WTC11 (cell line): ENCODE measurements around the gene EIF4ENIF1. TPM values are rescaled to one million over a fixed set of nuclear protein-coding genes. Genes with fewer than 3 reads are reported as not detected.
"Not testable (repeated sequence)": the region's sequence is repeated elsewhere in the genome, so short reads cannot be mapped to it uniquely, and the experiment has no call there.

Experiments used
- ATAC-seq: fragments of 200-7000 bp; cut with Tn5 transposase; 2 replicates; pipeline ENCODE4 v1.10.0; 2021; ENCODE audit warnings: mild to moderate bottlenecking, moderate library complexity
- CTCF ChIA-PET: fragments of 300-600 bp; sonication (Branson Sonifier 250); formaldehyde crosslinking; loops from one replicate; lab custom pipeline; 2021; ENCODE audit warnings: antibody characterized with exemption; lab: Charles Lee
- POLR2A ChIA-PET: fragments of 350-600 bp; sonication (Branson Sonifier 250); formaldehyde crosslinking; loops from one replicate; lab custom pipeline; 2021; ENCODE audit warnings: antibody characterized with exemption; lab: Charles Lee
- DNase-seq: peaks from one replicate; pipeline ENCODE4 v3.0.0; 2021; ENCODE audit warnings: low spot score
- H3K27ac Mint-ChIP-seq: 2 replicates; pipeline ENCODE4 v1.8.0; 2021; ENCODE audit warnings: mixed read lengths
- H3K27me3 Mint-ChIP-seq: 2 replicates; pipeline ENCODE4 v1.8.0; 2021; ENCODE audit warnings: low read depth, mild to moderate bottlenecking, moderate library complexity, mixed read lengths
- H3K36me3 Mint-ChIP-seq: 2 replicates; pipeline ENCODE4 v1.8.0; 2021; ENCODE audit warnings: mixed read lengths
- H3K4me1 Mint-ChIP-seq: 2 replicates; pipeline ENCODE4 v1.8.0; 2022; ENCODE audit warnings: mixed read lengths
- H3K4me3 Mint-ChIP-seq: 2 replicates; pipeline ENCODE4 v1.8.0; 2021; ENCODE audit warnings: mild to moderate bottlenecking, moderate library complexity, mixed read lengths
- H3K9me3 Mint-ChIP-seq: 2 replicates; pipeline ENCODE4 v1.8.0; 2021; ENCODE audit warnings: mixed read lengths
- ATF1 ChIP-seq: sonication (generic); formaldehyde crosslinking; IDR thresholded peaks from 2 replicates; pipeline ENCODE4 v1.8.1; 2023; ENCODE audit warnings: mild to moderate bottlenecking, moderate library complexity, missing genetic modification reagents
- CREB1 ChIP-seq: sonication (generic); formaldehyde crosslinking; IDR thresholded peaks from 2 replicates; pipeline ENCODE4 v1.8.0; 2023; ENCODE audit warnings: mild to moderate bottlenecking, missing genetic modification reagents
- ESRRA ChIP-seq: sonication (generic); formaldehyde crosslinking; IDR thresholded peaks from 2 replicates; pipeline ENCODE4 v1.8.1; 2022; ENCODE audit warnings: mild to moderate bottlenecking, missing genetic modification reagents, borderline replicate concordance
- GABPB1 ChIP-seq: sonication (generic); formaldehyde crosslinking; IDR thresholded peaks from 2 replicates; pipeline ENCODE4 v1.8.1; 2023; ENCODE audit warnings: mild to moderate bottlenecking, missing genetic modification reagents
- NFATC4 ChIP-seq: fragments of 250-450 bp; sonication (Bioruptor Pico); IDR thresholded peaks from 2 replicates; pipeline ENCODE4 v1.9.0; 2021; ENCODE audit warnings: mild to moderate bottlenecking
- NR3C1 ChIP-seq: sonication (generic); formaldehyde crosslinking; conservative IDR thresholded peaks from 2 replicates; pipeline ENCODE4 v1.8.1; 2023; ENCODE audit warnings: low read depth, mild to moderate bottlenecking, missing genetic modification reagents
- TCF7 ChIP-seq: sonication (generic); formaldehyde crosslinking; IDR thresholded peaks from 2 replicates; pipeline ENCODE4 v1.8.0; 2022; ENCODE audit warnings: mild to moderate bottlenecking, low read depth, missing genetic modification reagents, moderate library complexity
- TEAD1 ChIP-seq: sonication (generic); formaldehyde crosslinking; IDR thresholded peaks from 2 replicates; pipeline ENCODE4 v1.8.0; 2022; ENCODE audit warnings: mild to moderate bottlenecking, missing genetic modification reagents
- TP53 ChIP-seq: sonication (generic); formaldehyde crosslinking; IDR thresholded peaks from 2 replicates; pipeline ENCODE4 v1.8.1; 2023; ENCODE audit warnings: mild to moderate bottlenecking, missing genetic modification reagents
- ZNF121 ChIP-seq: sonication (generic); formaldehyde crosslinking; IDR thresholded peaks from 2 replicates; pipeline ENCODE4 v1.8.0; 2023; ENCODE audit warnings: missing genetic modification reagents
- ZNF232 ChIP-seq: sonication (generic); formaldehyde crosslinking; IDR thresholded peaks from 2 replicates; pipeline ENCODE4 v1.8.0; 2022; ENCODE audit warnings: mild to moderate bottlenecking, missing genetic modification reagents
- ZNF396 ChIP-seq: fragments of 250-450 bp; sonication (Bioruptor Pico); IDR thresholded peaks from 2 replicates; pipeline ENCODE4 v1.8.0; 2021; ENCODE audit warnings: mild to moderate bottlenecking, moderate library complexity, borderline replicate concordance
- ZNF423 ChIP-seq: fragments of 250-450 bp; sonication (Bioruptor Pico); IDR thresholded peaks from 2 replicates; pipeline ENCODE4 v2.1.2; 2022; ENCODE audit warnings: mild to moderate bottlenecking, moderate library complexity
- total RNA-seq: library from RNA; stranded (reverse); gene quantifications from 3 replicates; pipeline ENCODE4 v1.2.3, GENCODE V29; 2021
- TF ChIP-seq, protein P1 (sequence below): fragments of 250-450 bp; sonication (Bioruptor Pico); IDR thresholded peaks from 2 replicates; pipeline ENCODE4 v1.9.0; 2021; ENCODE audit warnings: moderate library complexity, mild to moderate bottlenecking, inconsistent platforms, borderline replicate concordance
- TF ChIP-seq, protein P2 (sequence below): sonication (generic); formaldehyde crosslinking; IDR thresholded peaks from 2 replicates; pipeline ENCODE4 v1.8.1; 2023; ENCODE audit warnings: mild to moderate bottlenecking, missing genetic modification reagents
- TF ChIP-seq, protein P3 (sequence below): fragments of 250-450 bp; sonication (Bioruptor Pico); IDR thresholded peaks from 2 replicates; pipeline ENCODE4 v1.9.0; 2021; ENCODE audit warnings: mild to moderate bottlenecking
- TF ChIP-seq, protein P4 (sequence below): sonication (generic); formaldehyde crosslinking; IDR thresholded peaks from 2 replicates; pipeline ENCODE4 v1.8.1; 2022; ENCODE audit warnings: low read depth, mild to moderate bottlenecking, moderate library complexity, missing genetic modification reagents, borderline replicate concordance
- TF ChIP-seq, protein P5 (sequence below): sonication (generic); formaldehyde crosslinking; conservative IDR thresholded peaks from 2 replicates; pipeline ENCODE4 v1.8.1; 2022; ENCODE audit warnings: mild to moderate bottlenecking, missing genetic modification reagents

EIF4ENIF1 gene
- total RNA-seq, 1 experiment from 2014 or later = 22.8 TPM

DNA sequence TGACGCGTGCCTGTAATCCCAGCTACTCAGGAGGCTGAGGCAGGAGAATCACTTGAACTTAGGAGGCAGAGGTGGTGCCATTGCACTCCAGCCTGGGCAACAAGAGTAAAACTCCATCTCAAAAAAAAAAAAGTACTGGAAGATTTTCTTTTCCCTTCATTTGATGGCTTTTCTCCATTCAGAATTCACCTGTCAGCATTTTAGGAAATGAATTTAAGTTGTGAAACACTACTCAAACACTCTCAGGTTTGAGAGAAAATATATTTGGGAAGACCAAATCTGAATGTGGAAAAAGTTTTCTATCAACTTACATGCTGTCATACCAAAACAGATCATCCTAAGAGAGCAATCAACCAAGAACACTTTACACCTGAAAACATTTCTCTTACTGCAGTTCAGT is 2.7 kb downstream of the EIF4ENIF1 start:
- no peak for TF ChIP-seq ZNF396 (CRISPR knock-in tag)
- TF ChIP-seq TEAD1 = no peak
- TF ChIP-seq TP53 = no peak
- TF ChIP-seq, protein P1, sequence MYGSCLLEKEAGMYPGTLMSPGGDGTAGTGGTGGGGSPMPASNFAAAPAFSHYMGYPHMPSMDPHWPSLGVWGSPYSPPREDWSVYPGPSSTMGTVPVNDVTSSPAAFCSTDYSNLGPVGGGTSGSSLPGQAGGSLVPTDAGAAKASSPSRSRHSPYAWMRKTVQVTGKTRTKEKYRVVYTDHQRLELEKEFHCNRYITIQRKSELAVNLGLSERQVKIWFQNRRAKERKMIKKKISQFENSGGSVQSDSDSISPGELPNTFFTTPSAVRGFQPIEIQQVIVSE (CRISPR knock-in tag) = no peak
- no peak for TF ChIP-seq NFATC4 (CRISPR knock-in tag)
- no peak for TF ChIP-seq NR3C1 (CRISPR knock-in tag)
- TF ChIP-seq ZNF232 (CRISPR knock-in tag) = no peak
- POLR2A ChIA-PET = no interaction called here
- CTCF ChIA-PET = no interaction called here
- DNase-seq = no peak
- Mint-ChIP-seq H3K4me1 (peaks cover 24% of the 10 kb centered on the region), H3K4me3 (no peak overlapping the region), H3K9me3 (no peaks in the 10 kb centered on the region), H3K27me3 (no peaks in the 10 kb centered on the region), H3K27ac (no peak overlapping the region), H3K36me3 (peaks cover 28% of the 10 kb centered on the region)
- no peak for ATAC-seq

DNA sequence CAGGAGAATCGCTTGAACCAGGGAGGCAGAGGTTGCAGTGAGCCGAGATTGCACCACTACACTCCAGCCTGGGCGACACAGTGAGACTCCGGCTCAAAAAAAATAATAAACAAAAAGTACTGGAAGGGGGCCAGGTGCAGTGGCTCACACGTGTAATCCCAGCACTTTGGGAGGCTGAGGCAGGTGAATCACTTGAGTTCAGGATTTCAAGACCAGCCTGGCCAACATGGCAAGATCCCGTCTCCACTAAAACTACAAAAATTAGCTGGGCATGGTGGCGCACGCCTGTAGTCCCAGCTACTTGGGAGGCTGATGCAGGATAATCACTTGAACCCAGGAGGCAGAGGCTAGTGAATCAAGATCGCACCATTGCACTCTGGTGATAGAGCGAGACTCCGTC is 3.3 kb downstream of the EIF4ENIF1 start:
- TF ChIP-seq ZNF121 (CRISPR knock-in tag) = peak; percentile 54; the same call in 1 of the 2 replicates
- ATAC-seq, POLR2A ChIA-PET, H3K9me3 Mint-ChIP-seq, DNase-seq, H3K27ac Mint-ChIP-seq, H3K27me3 Mint-ChIP-seq, H3K4me3 Mint-ChIP-seq: not testable (repeated sequence)
- CTCF ChIA-PET = interaction anchor here (1.2 kb wide), 1 partner anchor 34 kb away, joined by 3 read pairs; no protein-coding TSS in a partner anchor
- peaks cover 34% of the 10 kb centered on the region for H3K36me3 Mint-ChIP-seq
- peaks cover 19% of the 10 kb centered on the region for H3K4me1 Mint-ChIP-seq

DNA sequence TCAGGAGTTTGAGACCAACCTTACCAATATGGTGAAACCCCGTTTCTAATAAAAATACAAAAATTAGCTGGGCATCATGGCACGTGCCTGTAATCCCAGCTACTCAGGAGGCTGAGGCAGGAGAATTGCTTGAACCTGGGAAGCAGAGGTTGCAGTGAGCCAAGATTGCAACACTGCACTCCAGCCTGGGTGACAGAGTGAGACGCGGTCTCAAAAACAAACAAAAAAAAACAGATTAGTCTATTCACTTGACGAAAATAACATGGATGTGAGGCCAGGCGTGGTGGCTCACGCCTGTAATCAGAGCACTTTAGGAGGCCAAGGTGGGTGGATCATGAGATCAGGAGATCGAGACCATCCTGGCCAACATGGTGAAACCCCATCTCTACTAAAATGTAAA is 7.2 kb downstream of the EIF4ENIF1 start:
- H3K4me3 Mint-ChIP-seq, H3K27ac Mint-ChIP-seq, H3K4me1 Mint-ChIP-seq, CTCF ChIA-PET, DNase-seq, H3K27me3 Mint-ChIP-seq, POLR2A ChIA-PET, ATAC-seq, H3K9me3 Mint-ChIP-seq: not testable (repeated sequence)
- peaks cover 52% of the 10 kb centered on the region for H3K36me3 Mint-ChIP-seq

DNA sequence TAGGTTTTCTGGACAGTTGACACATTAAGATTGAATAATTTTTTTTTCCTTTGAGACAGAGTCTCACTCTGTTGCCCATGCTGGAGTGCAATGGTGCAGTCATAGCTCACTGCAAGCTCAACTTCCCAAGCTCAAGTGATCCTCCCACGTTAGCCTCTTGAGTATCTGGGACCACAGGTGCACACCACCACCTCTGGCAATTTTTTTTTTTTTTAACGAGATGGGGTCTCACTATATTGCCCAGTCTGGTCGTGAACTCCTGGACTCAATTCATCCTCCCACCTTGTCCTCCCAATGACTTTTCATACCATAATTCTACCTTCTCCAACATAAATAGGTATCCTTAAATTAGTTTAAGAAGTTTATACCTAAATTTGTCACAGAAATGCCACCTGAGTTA is 8.5 kb downstream of the EIF4ENIF1 start:
- TF ChIP-seq, protein P2, sequence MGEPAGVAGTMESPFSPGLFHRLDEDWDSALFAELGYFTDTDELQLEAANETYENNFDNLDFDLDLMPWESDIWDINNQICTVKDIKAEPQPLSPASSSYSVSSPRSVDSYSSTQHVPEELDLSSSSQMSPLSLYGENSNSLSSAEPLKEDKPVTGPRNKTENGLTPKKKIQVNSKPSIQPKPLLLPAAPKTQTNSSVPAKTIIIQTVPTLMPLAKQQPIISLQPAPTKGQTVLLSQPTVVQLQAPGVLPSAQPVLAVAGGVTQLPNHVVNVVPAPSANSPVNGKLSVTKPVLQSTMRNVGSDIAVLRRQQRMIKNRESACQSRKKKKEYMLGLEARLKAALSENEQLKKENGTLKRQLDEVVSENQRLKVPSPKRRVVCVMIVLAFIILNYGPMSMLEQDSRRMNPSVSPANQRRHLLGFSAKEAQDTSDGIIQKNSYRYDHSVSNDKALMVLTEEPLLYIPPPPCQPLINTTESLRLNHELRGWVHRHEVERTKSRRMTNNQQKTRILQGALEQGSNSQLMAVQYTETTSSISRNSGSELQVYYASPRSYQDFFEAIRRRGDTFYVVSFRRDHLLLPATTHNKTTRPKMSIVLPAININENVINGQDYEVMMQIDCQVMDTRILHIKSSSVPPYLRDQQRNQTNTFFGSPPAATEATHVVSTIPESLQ (CRISPR knock-in tag) = no peak
- TF ChIP-seq ZNF121 (CRISPR knock-in tag) = peak; percentile 67; the same call in 1 of the 2 replicates
- POLR2A ChIA-PET = no interaction called here
- Mint-ChIP-seq H3K4me1 (no peaks in the 10 kb centered on the region), H3K27me3 (no peaks in the 10 kb centered on the region), H3K9me3 (no peaks in the 10 kb centered on the region), H3K4me3 (no peak overlapping the region), H3K27ac (no peak overlapping the region), H3K36me3 (peaks cover 45% of the 10 kb centered on the region)
- no peak for ATAC-seq
- CTCF ChIA-PET = no interaction called here
- DNase-seq = no peak

DNA sequence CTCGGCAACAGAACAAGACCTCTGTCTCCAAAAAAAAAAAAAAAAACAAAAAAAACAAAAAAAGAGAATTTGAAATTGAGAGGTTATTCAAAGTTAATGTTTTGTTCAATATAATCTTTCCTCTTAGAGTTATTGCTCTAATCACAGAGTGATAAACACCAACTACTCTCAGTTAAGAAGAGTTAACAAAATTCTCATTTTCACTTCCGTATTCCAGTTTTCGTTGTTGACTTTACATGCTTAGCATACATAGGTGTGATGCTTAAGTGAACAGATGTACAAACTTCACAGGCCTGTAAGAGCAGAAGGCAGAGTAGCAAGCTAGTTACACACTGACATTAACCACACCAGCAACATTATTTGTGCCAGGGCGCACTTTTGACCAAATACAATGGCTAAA is 12.3 kb downstream of the EIF4ENIF1 start:
- Mint-ChIP-seq H3K4me1 (no peaks in the 10 kb centered on the region), H3K9me3 (no peaks in the 10 kb centered on the region), H3K4me3 (no peak overlapping the region), H3K27me3 (no peaks in the 10 kb centered on the region), H3K27ac (no peak overlapping the region), H3K36me3 (peaks cover 31% of the 10 kb centered on the region)
- ATAC-seq (no peak), DNase-seq (no peak)
- ChIA-PET POLR2A (interaction anchor here (0.6 kb wide), 1 partner anchor 1406 kb away, joined by 3 read pairs; no protein-coding TSS in a partner anchor), CTCF (no interaction called here)
- TF ChIP-seq ATF1 (CRISPR knock-in tag) = no peak
- no peak for TF ChIP-seq GABPB1 (CRISPR knock-in tag)
- no peak for TF ChIP-seq ZNF423 (CRISPR knock-in tag)
- TF ChIP-seq, protein P3, sequence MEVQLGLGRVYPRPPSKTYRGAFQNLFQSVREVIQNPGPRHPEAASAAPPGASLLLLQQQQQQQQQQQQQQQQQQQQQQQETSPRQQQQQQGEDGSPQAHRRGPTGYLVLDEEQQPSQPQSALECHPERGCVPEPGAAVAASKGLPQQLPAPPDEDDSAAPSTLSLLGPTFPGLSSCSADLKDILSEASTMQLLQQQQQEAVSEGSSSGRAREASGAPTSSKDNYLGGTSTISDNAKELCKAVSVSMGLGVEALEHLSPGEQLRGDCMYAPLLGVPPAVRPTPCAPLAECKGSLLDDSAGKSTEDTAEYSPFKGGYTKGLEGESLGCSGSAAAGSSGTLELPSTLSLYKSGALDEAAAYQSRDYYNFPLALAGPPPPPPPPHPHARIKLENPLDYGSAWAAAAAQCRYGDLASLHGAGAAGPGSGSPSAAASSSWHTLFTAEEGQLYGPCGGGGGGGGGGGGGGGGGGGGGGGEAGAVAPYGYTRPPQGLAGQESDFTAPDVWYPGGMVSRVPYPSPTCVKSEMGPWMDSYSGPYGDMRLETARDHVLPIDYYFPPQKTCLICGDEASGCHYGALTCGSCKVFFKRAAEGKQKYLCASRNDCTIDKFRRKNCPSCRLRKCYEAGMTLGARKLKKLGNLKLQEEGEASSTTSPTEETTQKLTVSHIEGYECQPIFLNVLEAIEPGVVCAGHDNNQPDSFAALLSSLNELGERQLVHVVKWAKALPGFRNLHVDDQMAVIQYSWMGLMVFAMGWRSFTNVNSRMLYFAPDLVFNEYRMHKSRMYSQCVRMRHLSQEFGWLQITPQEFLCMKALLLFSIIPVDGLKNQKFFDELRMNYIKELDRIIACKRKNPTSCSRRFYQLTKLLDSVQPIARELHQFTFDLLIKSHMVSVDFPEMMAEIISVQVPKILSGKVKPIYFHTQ (CRISPR knock-in tag) = no peak
- TF ChIP-seq, protein P4, sequence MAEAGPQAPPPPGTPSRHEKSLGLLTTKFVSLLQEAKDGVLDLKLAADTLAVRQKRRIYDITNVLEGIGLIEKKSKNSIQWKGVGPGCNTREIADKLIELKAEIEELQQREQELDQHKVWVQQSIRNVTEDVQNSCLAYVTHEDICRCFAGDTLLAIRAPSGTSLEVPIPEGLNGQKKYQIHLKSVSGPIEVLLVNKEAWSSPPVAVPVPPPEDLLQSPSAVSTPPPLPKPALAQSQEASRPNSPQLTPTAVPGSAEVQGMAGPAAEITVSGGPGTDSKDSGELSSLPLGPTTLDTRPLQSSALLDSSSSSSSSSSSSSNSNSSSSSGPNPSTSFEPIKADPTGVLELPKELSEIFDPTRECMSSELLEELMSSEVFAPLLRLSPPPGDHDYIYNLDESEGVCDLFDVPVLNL (CRISPR knock-in tag) = no peak
- no peak for TF ChIP-seq ESRRA (CRISPR knock-in tag)
- TF ChIP-seq, protein P5, sequence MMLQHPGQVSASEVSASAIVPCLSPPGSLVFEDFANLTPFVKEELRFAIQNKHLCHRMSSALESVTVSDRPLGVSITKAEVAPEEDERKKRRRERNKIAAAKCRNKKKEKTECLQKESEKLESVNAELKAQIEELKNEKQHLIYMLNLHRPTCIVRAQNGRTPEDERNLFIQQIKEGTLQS (CRISPR knock-in tag) = no peak
- no peak for TF ChIP-seq TCF7 (CRISPR knock-in tag)
- TF ChIP-seq CREB1 (CRISPR knock-in tag) = no peak
